GM23338 (cell line): ENCODE data around the gene MAPK7. TPM values are rescaled to one million over a fixed set of nuclear protein-coding genes. Genes with fewer than 3 reads are reported as not detected.
A peak's percentile ranks its signal among the peaks of the same experiment; 100 is the strongest.

Experiments
- ATAC-seq: fragments of 200-7000 bp; cut with Tn5 transposase; 3 replicates; pipeline ENCODE4 v1.9.1; 2020
- DNase-seq: peaks from one replicate; pipeline ENCODE4 v3.0.0-alpha.2; 2015; ENCODE audit warnings: low spot score
- H2AFZ ChIP-seq: fragments of 200-600 bp; sonication (generic); 2 replicates; pipeline ENCODE4 v1.8.0; 2016; ENCODE audit warnings: antibody characterized with exemption, mild to moderate bottlenecking, moderate library complexity
- H3F3A ChIP-seq: fragments of 200-600 bp; sonication (generic); replicated peaks from 2 replicates; pipeline ENCODE4 v1.8.0; 2017; ENCODE audit warnings: antibody characterized with exemption, mixed run types, low read depth
- H3K27ac ChIP-seq: fragments of 200-600 bp; sonication (generic); 2 replicates; pipeline ENCODE4 v1.6.1; 2016; ENCODE audit warnings: low read depth
- H3K27me3 ChIP-seq: fragments of 200-600 bp; sonication (generic); 2 replicates; pipeline ENCODE4 v1.8.0; 2016; ENCODE audit warnings: mild to moderate bottlenecking, mixed run types, moderate library complexity; ENCODE audit not compliant: insufficient read depth
- H3K36me3 ChIP-seq: fragments of 200-600 bp; sonication (generic); 2 replicates; pipeline ENCODE4 v1.8.0; 2016; ENCODE audit warnings: mild to moderate bottlenecking; ENCODE audit not compliant: insufficient read depth
- H3K4me1 ChIP-seq: fragments of 200-600 bp; sonication (generic); 2 replicates; pipeline ENCODE4 v1.8.0; 2016; ENCODE audit warnings: mild to moderate bottlenecking, moderate library complexity; ENCODE audit not compliant: insufficient read depth
- H3K4me2 ChIP-seq: fragments of 200-600 bp; sonication (generic); 2 replicates; pipeline ENCODE4 v1.7.1; 2017; ENCODE audit warnings: mixed run types
- H3K4me3 ChIP-seq: fragments of 200-600 bp; sonication (generic); 2 replicates; pipeline ENCODE4 v1.6.1; 2016; ENCODE audit warnings: mixed run types
- H3K79me2 ChIP-seq: fragments of 200-600 bp; sonication (generic); replicated peaks from 2 replicates; pipeline ENCODE4 v1.8.0; 2017; ENCODE audit warnings: mild to moderate bottlenecking; ENCODE audit not compliant: insufficient read depth
- H3K9me2 ChIP-seq: fragments of 200-600 bp; sonication (generic); 2 replicates; pipeline ENCODE4 v1.8.0; 2017; ENCODE audit not compliant: insufficient read depth
- H4K20me1 ChIP-seq: fragments of 200-600 bp; sonication (generic); replicated peaks from 2 replicates; pipeline ENCODE4 v1.8.0; 2017; ENCODE audit warnings: mild to moderate bottlenecking; ENCODE audit not compliant: insufficient read depth
- H3K27ac Mint-ChIP-seq: 2 replicates; pipeline ENCODE4 v1.8.0; 2020; ENCODE audit warnings: inconsistent platforms, mild to moderate bottlenecking, moderate library complexity, mixed read lengths
- H3K27me3 Mint-ChIP-seq: 3 replicates; pipeline ENCODE4 v1.8.0; 2022; ENCODE audit warnings: low read depth, mild to moderate bottlenecking, moderate library complexity, mixed read lengths, inconsistent platforms; ENCODE audit not compliant: insufficient read depth, poor library complexity
- H3K36me3 Mint-ChIP-seq: 3 replicates; pipeline ENCODE4 v1.8.0; 2021; ENCODE audit warnings: low read depth, mild to moderate bottlenecking, inconsistent platforms, moderate library complexity, mixed read lengths
- H3K4me1 Mint-ChIP-seq: 3 replicates; pipeline ENCODE4 v1.8.0; 2020; ENCODE audit warnings: mild to moderate bottlenecking, inconsistent platforms, mixed read lengths
- H3K4me3 Mint-ChIP-seq: 3 replicates; pipeline ENCODE4 v1.8.0; 2021; ENCODE audit warnings: moderate library complexity, mild to moderate bottlenecking, inconsistent platforms, mixed read lengths
- H3K9me3 Mint-ChIP-seq: 3 replicates; pipeline ENCODE4 v1.8.0; 2020; ENCODE audit warnings: moderate library complexity, mild to moderate bottlenecking, inconsistent platforms, mixed read lengths
- ETS1 ChIP-seq: IDR thresholded peaks from 2 replicates; pipeline ENCODE4 v1.6.1; 2016; ENCODE audit warnings: antibody characterized with exemption
- EZH2phosphoT487 ChIP-seq: fragments of 200-600 bp; sonication (generic); IDR thresholded peaks from one replicate; pipeline ENCODE4 v1.8.1; 2018; ENCODE audit warnings: antibody characterized with exemption; ENCODE audit not compliant: unreplicated experiment
- JUNB ChIP-seq: IDR thresholded peaks from one replicate; pipeline ENCODE4 v1.6.1; 2016; ENCODE audit warnings: antibody characterized with exemption; ENCODE audit not compliant: unreplicated experiment
- REST ChIP-seq: IDR thresholded peaks from one replicate; pipeline ENCODE4 v1.6.1; 2018; ENCODE audit warnings: antibody characterized with exemption; ENCODE audit not compliant: unreplicated experiment
- ZNF114 ChIP-seq: fragments of 250-450 bp; sonication (Bioruptor Pico); IDR thresholded peaks from 2 replicates; pipeline ENCODE4 v1.5.0; 2020; ENCODE audit warnings: mild to moderate bottlenecking, moderate library complexity
- ZNF331 ChIP-seq: fragments of 250-450 bp; sonication (Bioruptor Pico); IDR thresholded peaks from 2 replicates; pipeline ENCODE4 v1.5.0; 2020; ENCODE audit warnings: low read depth, mild to moderate bottlenecking, moderate library complexity
- ZNF462 ChIP-seq: fragments of 250-450 bp; sonication (Bioruptor Pico); IDR thresholded peaks from 2 replicates; pipeline ENCODE4 v1.5.0; 2020; ENCODE audit warnings: mild to moderate bottlenecking, moderate library complexity
- polyA plus RNA-seq: library from polyadenylated mRNA; unstranded; fragments of >200 nt; fragmentation: Nextera tagmentation; extraction: Ambion mirVana; gene quantifications from 2 replicates; pipeline ENCODE4 v1.2.1, GENCODE V29; 2016
- total RNA-seq: library from RNA; depleted of rRNA; stranded (reverse); fragments of >200 nt; shearing (Covaris generic); gene quantifications from 2 replicates; pipeline ENCODE4 v1.2.3, GENCODE V29; 2014

MAPK7 gene
- total and polyA plus RNA-seq, 2 experiments from 2014 or later = 15.5 to 53.1 TPM

GRCh38 chr17:19329136-19329535 is 49.2 kb upstream of the MAPK7 start:
- Mint-ChIP-seq H3K4me3 (no peak overlapping the region), H3K27ac (peak overlapping the region; percentile 27; the same call in 1 of the 2 replicates), H3K27me3 (peaks cover 5% of the 10 kb centered on the region), H3K9me3 (peaks cover 19% of the 10 kb centered on the region), H3K4me1 (peaks cover 8% of the 10 kb centered on the region; the same call in 2 of the 3 replicates), H3K36me3 (peaks cover 29% of the 10 kb centered on the region)
- Histone ChIP-seq H3K4me3 (no peak overlapping the region), H3K36me3 (no peaks in the 10 kb centered on the region; the same call in 1 of the 2 replicates), H4K20me1 (no peaks in the 10 kb centered on the region; the same call in 1 of the 2 replicates), H3K4me1 (no peaks in the 10 kb centered on the region), H3F3A (no peaks in the 10 kb centered on the region), H3K27ac (no peak overlapping the region), H2AFZ (no peak overlapping the region), H3K79me2 (no peaks in the 10 kb centered on the region), H3K4me2 (no peak overlapping the region), H3K9me2 (no peaks in the 10 kb centered on the region), H3K27me3 (no peaks in the 10 kb centered on the region)
- no peak for ATAC-seq
- no peak for DNase-seq
- no peak for TF ChIP-seq ZNF462

- DNase-seq (no peak), ATAC-seq (no peak)
- H3K27ac ChIP-seq = no peak overlapping the region
- no peaks in the 10 kb centered on the region for H3K27me3 ChIP-seq
- no peak overlapping the region for H3K4me3 Mint-ChIP-seq
- no peak overlapping the region for H2AFZ ChIP-seq
- H3K4me3 ChIP-seq = no peak overlapping the region
- H3K27ac Mint-ChIP-seq = no peak overlapping the region
- H3K36me3 ChIP-seq = no peaks in the 10 kb centered on the region; the same call in 1 of the 2 replicates
- H3K79me2 ChIP-seq = no peaks in the 10 kb centered on the region
- H3F3A ChIP-seq = no peaks in the 10 kb centered on the region
- TF ChIP-seq EZH2phosphoT487 = no peak
- TF ChIP-seq ETS1 = no peak
- no peak for TF ChIP-seq JUNB
- no peak for TF ChIP-seq REST
- TF ChIP-seq ZNF331 (CRISPR knock-in tag) = no peak
- no peak for TF ChIP-seq ZNF114 (CRISPR knock-in tag)
- H3K4me2 ChIP-seq = no peak overlapping the region
- peaks cover 22% of the 10 kb centered on the region for H3K36me3 Mint-ChIP-seq
- peaks cover 5% of the 10 kb centered on the region for H3K27me3 Mint-ChIP-seq
- peaks cover 8% of the 10 kb centered on the region; the same call in 2 of the 3 replicates for H3K4me1 Mint-ChIP-seq
- no peaks in the 10 kb centered on the region for H3K4me1 ChIP-seq
- H4K20me1 ChIP-seq = no peaks in the 10 kb centered on the region; the same call in 1 of the 2 replicates
- peaks cover 14% of the 10 kb centered on the region for H3K9me3 Mint-ChIP-seq
- H3K9me2 ChIP-seq = no peaks in the 10 kb centered on the region
Measured at GRCh38 chr17:19329839-19330238, 48.5 kb upstream of the MAPK7 start.
